HL-60 (cell line): ENCODE results near the gene PPP1R9B.

Experiments
- DNase-seq, 2 experiments: peaks; one replicate each; pipeline ENCODE4 v3.0.0-alpha.2; 2010 to 2020; ENCODE audit warnings: low read depth in 1 of 2, low spot score in 1 of 2
- H3K27ac ChIP-seq: fragments of 250-450 bp; sonication (Bioruptor Pico); replicated peaks from 2 replicates; pipeline ENCODE4 v1.5.1; 2020; ENCODE audit warnings: mild to moderate bottlenecking, moderate library complexity
- H3K27me3 ChIP-seq: fragments of 250-450 bp; sonication (Bioruptor Pico); 2 replicates; pipeline ENCODE4 v1.5.1; 2021; ENCODE audit warnings: mild to moderate bottlenecking, moderate library complexity; ENCODE audit not compliant: insufficient read depth, poor library complexity, severe bottlenecking
- H3K4me3 ChIP-seq: replicated peaks from 2 replicates; pipeline ENCODE4 v1.5.1; 2011; ENCODE audit warnings: mild to moderate bottlenecking, control low read depth, low read length; ENCODE audit not compliant: insufficient read depth
- CTCF ChIP-seq: IDR thresholded peaks from one replicate; pipeline ENCODE4 v1.5.1; 2011; ENCODE audit warnings: low read length, control low read depth, inconsistent platforms; ENCODE audit not compliant: insufficient read depth
- GABPA ChIP-seq: IDR thresholded peaks from 2 replicates; pipeline ENCODE4 v1.6.1; 2012; ENCODE audit warnings: low read depth
- POLR2AphosphoS5 ChIP-seq: IDR thresholded peaks from 2 replicates; pipeline ENCODE4 v1.6.1; 2012; ENCODE audit warnings: low read depth
- REST ChIP-seq: IDR thresholded peaks from 2 replicates; pipeline ENCODE4 v1.6.1; 2012; ENCODE audit warnings: low read depth; ENCODE audit not compliant: insufficient replicate concordance
- SPI1 ChIP-seq: IDR thresholded peaks from 2 replicates; pipeline ENCODE4 v1.6.1; 2012; ENCODE audit warnings: low read depth, mild to moderate bottlenecking, borderline replicate concordance

PPP1R9B gene

GRCh38 chr17:50106393-50107131 lies 43.9 kb downstream of the PPP1R9B start:
- H3K27me3 ChIP-seq, result no peaks in the 10 kb centered on the region
- H3K27ac ChIP-seq, result no peak overlapping the region
- TF ChIP-seq POLR2AphosphoS5 (no peak), CTCF (no peak), REST (no peak), SPI1 (no peak), GABPA (no peak)
- no peak overlapping the region for H3K4me3 ChIP-seq
- DNase-seq, result no peak

- H3K27me3 ChIP-seq, result no peaks in the 10 kb centered on the region
- DNase-seq, result no peak
- H3K4me3 ChIP-seq, result no peak overlapping the region
- TF ChIP-seq GABPA, result no peak
- no peak for TF ChIP-seq SPI1
- TF ChIP-seq REST, result no peak
- no peak for TF ChIP-seq POLR2AphosphoS5
- TF ChIP-seq CTCF, result no peak
- H3K27ac ChIP-seq, result no peak overlapping the region
Measured at GRCh38 chr17:50105811-50106210, 44.7 kb downstream of the PPP1R9B start.

GRCh38 chr17:50103941-50104340 lies 46.5 kb downstream of the PPP1R9B start:
- H3K27me3 ChIP-seq, result no peaks in the 10 kb centered on the region
- H3K4me3 ChIP-seq, result no peak overlapping the region
- TF ChIP-seq CTCF, result no peak
- no peak for TF ChIP-seq POLR2AphosphoS5
- TF ChIP-seq REST, result no peak
- no peak for TF ChIP-seq SPI1
- no peak for TF ChIP-seq GABPA
- H3K27ac ChIP-seq, result no peak overlapping the region
- DNase-seq, result no peak
